Kidney (tissue), 14 donors: Measurements from ENCODE around the gene ZNF74. TPM values are rescaled to one million over a fixed set of nuclear protein-coding genes. Genes with fewer than 3 reads are reported as not detected.

Experiments
- DNase-seq, 5 donors: peaks; one replicate each; pipeline ENCODE4 v3.0.0-alpha.2; 2013 to 2020
- FAIRE-seq: peaks from 2 replicates; lab custom pipeline; 2012; peaks lifted over from hg19 to GRCh38; lab: Jason Lieb, UNC
- H3K27ac ChIP-seq, 2 donors: one replicate each; pipeline ENCODE4 v1.7.0; 2013; ENCODE audit warnings: low read depth in 2 of 2, low read length in 2 of 2, inconsistent platforms in 1 of 2
- H3K27me3 ChIP-seq: one replicate; pipeline ENCODE4 v1.7.1; 2013; ENCODE audit warnings: low read length, inconsistent platforms; ENCODE audit not compliant: control insufficient read depth, insufficient read depth
- H3K36me3 ChIP-seq, 3 donors: one replicate each; pipeline versions ENCODE4 v1.7.0 to v1.7.1; 2013; ENCODE audit warnings: low read length in 3 of 3, control low read depth in 1 of 3, inconsistent platforms in 1 of 3; ENCODE audit not compliant: insufficient read depth in 3 of 3, control insufficient read depth in 2 of 3
- H3K4me1 ChIP-seq, 3 donors: one replicate each; pipeline versions ENCODE4 v1.7.0 to v1.7.1; 2013; ENCODE audit warnings: low read length in 3 of 3, inconsistent platforms in 1 of 3, low read depth in 1 of 3; ENCODE audit not compliant: control insufficient read depth in 2 of 3, insufficient read depth in 2 of 3
- H3K4me3 ChIP-seq, 3 donors: one replicate each; pipeline versions ENCODE4 v1.7.0 to v1.8.1; 2013; ENCODE audit warnings: low read length in 3 of 3, control low read depth in 1 of 3, inconsistent platforms in 1 of 3
- H3K9ac ChIP-seq, 3 donors: one replicate each; pipeline versions ENCODE4 v1.7.0 to v1.7.1; 2013; ENCODE audit warnings: low read length in 3 of 3, control low read depth in 1 of 3, inconsistent platforms in 1 of 3
- H3K9me3 ChIP-seq, 3 donors: one replicate each; pipeline versions ENCODE4 v1.7.0 to v1.7.1; 2013; ENCODE audit warnings: low read length in 3 of 3, control low read depth in 1 of 3, inconsistent platforms in 1 of 3; ENCODE audit not compliant: control insufficient read depth in 2 of 3, insufficient read depth in 1 of 3
- CTCF ChIP-seq: IDR thresholded peaks from 3 replicates; pipeline ENCODE4 v1.5.1; 2012; ENCODE audit warnings: mild to moderate bottlenecking, moderate library complexity, borderline replicate concordance; ENCODE audit not compliant: insufficient read depth; ENCODE audit errors: extremely low read depth
- intact Hi-C: fragments of 100-400 bp; cut with DNase I; formaldehyde crosslinking; loops from one replicate; pipeline ENCODE4 v1.11.1; 2022
- polyA plus RNA-seq: library from polyadenylated mRNA; stranded (reverse); fragments of 350-450 nt; fragmentation: Illumina TruSeq; extraction: RNeasy Lipid Tissue Mini Kit (QIAGEN cat#74804); gene quantifications from one replicate; pipeline ENCODE4 v1.2.3, GENCODE V29; 2014; ENCODE audit warnings: low read depth, low replicate concordance; ENCODE audit not compliant: insufficient read depth
- total RNA-seq: library from RNA; stranded (reverse); fragmentation: NEBNext Ultra II Directional; extraction: Animal tissue kit (Norgen Biotek cat#: 25700); gene quantifications from one replicate; pipeline ENCODE4 v1.2.1, GENCODE V29; 2021
- donor health status: control.
- donor health status: control.
- donor health status: control.
- donor health status: control.
- donor health status: control.
- donor health status: DM: yes; HTN: yes; CAD: no.
- donor health status: Normal renal cell carcinoma (clear cell type).

ZNF74 gene
- total and polyA plus RNA-seq, 2 donors from 2014 or later = 3.7 to 6.5 TPM

- intact Hi-C loops = no loop called here
These were observed 48.7 kb downstream of the ZNF74 start for GRCh38 chr22:20442485-20443284.

GRCh38 chr22:20444325-20444724 lies 50.4 kb downstream of the ZNF74 start:
- intact Hi-C loops = no loop called here
- H3K4me1 ChIP-seq = peaks cover 0 to 8% (median 4%) of the 10 kb centered on the region in 3 donors
- no peaks in the 10 kb centered on the region for H3K9me3 ChIP-seq
- peaks cover 0 to 10% (median 8%) of the 10 kb centered on the region in 3 donors for H3K36me3 ChIP-seq
- no peak overlapping the region for H3K27ac ChIP-seq
- no peaks in the 10 kb centered on the region for H3K27me3 ChIP-seq
- TF ChIP-seq CTCF = no peak
- FAIRE-seq (no peak), DNase-seq (peak in 1 of 5 donors; percentile 10)
- H3K4me3 ChIP-seq = no peak overlapping the region
- no peak overlapping the region for H3K9ac ChIP-seq

More at GRCh38 chr22:20442485-20443284, 48.7 kb downstream of the ZNF74 start:
- DNase-seq (no peak), FAIRE-seq (no peak)
- H3K4me3 ChIP-seq = no peak overlapping the region
- H3K9ac ChIP-seq = no peak overlapping the region
- H3K27ac ChIP-seq = no peak overlapping the region
- H3K36me3 ChIP-seq = peaks cover 0 to 10% (median 8%) of the 10 kb centered on the region in 3 donors
- peaks cover 0 to 8% (median 4%) of the 10 kb centered on the region in 3 donors for H3K4me1 ChIP-seq
- H3K9me3 ChIP-seq = no peaks in the 10 kb centered on the region
- H3K27me3 ChIP-seq = no peaks in the 10 kb centered on the region
- no peak for TF ChIP-seq CTCF

GRCh38 chr22:20446383-20446970 lies 52.5 kb downstream of the ZNF74 start:
- H3K27me3 ChIP-seq = no peaks in the 10 kb centered on the region
- FAIRE-seq (no peak), DNase-seq (peak in 1 of 5 donors; percentile 59)
- no peak overlapping the region for H3K4me3 ChIP-seq
- peaks cover 0 to 4% (median 4%) of the 10 kb centered on the region in 3 donors for H3K4me1 ChIP-seq
- no peak overlapping the region for H3K27ac ChIP-seq
- intact Hi-C loops = no loop called here
- H3K36me3 ChIP-seq = peaks cover 0 to 10% (median 8%) of the 10 kb centered on the region in 3 donors
- no peak overlapping the region for H3K9ac ChIP-seq
- no peaks in the 10 kb centered on the region for H3K9me3 ChIP-seq
- TF ChIP-seq CTCF = no peak
